ENCODE results near the gene DACH2.
"Not testable (repeated sequence)": the region's sequence is repeated elsewhere in the genome, so short reads cannot be mapped to it uniquely, and the experiment has no call there.

DACH2 gene

GRCh38 chrX:86148024-86148511 lies at the start of gene DACH2:
DACH2 (plus strand) TSS chrX:86148451.
- Histone ChIP-seq H3K4me3 (peak within 1 kb of the TSS in 6 of 7 experiments; percentile 12 to 40 (median 27)), H3K27ac (no peak within 1 kb of the TSS)

GRCh38 chrX:86102341-86102740 lies 45.9 kb upstream of the DACH2 start:
- no peak overlapping the region for H3K27ac ChIP-seq
- H3K4me3 ChIP-seq = no peak overlapping the region

GRCh38 chrX:86103061-86103460 lies 45.2 kb upstream of the DACH2 start:
- Histone ChIP-seq H3K4me3 (no peak overlapping the region), H3K27ac (no peak overlapping the region)

GRCh38 chrX:86104526-86104925 lies 43.7 kb upstream of the DACH2 start:
- no peak overlapping the region for H3K27ac ChIP-seq
- no peak overlapping the region for H3K4me3 ChIP-seq

GRCh38 chrX:86121916-86122315 lies 26.3 kb upstream of the DACH2 start:
- no peak overlapping the region for H3K4me3 ChIP-seq
- H3K27ac ChIP-seq = no peak overlapping the region

GRCh38 chrX:86133761-86134160 lies 14.5 kb upstream of the DACH2 start:
- no peak overlapping the region for H3K4me3 ChIP-seq

GRCh38 chrX:86137071-86137470 lies 11.2 kb upstream of the DACH2 start:
- Histone ChIP-seq H3K4me3 (no peak overlapping the region), H3K27ac (no peak overlapping the region)

More at GRCh38 chrX:86133761-86134160, 14.5 kb upstream of the DACH2 start:
- H3K27ac ChIP-seq = no peak overlapping the region

- Histone ChIP-seq H3K4me3 (no peak overlapping the region), H3K27ac (no peak overlapping the region)
Observed at GRCh38 chrX:86141786-86142185, 6.5 kb upstream of the DACH2 start.

- no peak overlapping the region for H3K27ac ChIP-seq
- no peak overlapping the region for H3K4me3 ChIP-seq
Observed at GRCh38 chrX:86146102-86146501, 2.1 kb upstream of the DACH2 start.

GRCh38 chrX:86148594-86148993 lies 343 bp downstream of the DACH2 start:
- H3K4me3 ChIP-seq = peak overlapping the region in 5 of 7 experiments; percentile 12 to 40 (median 28)
- H3K27ac ChIP-seq = no peak overlapping the region

- no peak overlapping the region for H3K4me3 ChIP-seq
Observed at GRCh38 chrX:86149119-86149518, 868 bp downstream of the DACH2 start.

GRCh38 chrX:86154553-86154952 lies 6.3 kb downstream of the DACH2 start:
- Histone ChIP-seq H3K27ac (no peak overlapping the region), H3K4me3 (no peak overlapping the region)

More at GRCh38 chrX:86149119-86149518, 868 bp downstream of the DACH2 start:
- no peak overlapping the region for H3K27ac ChIP-seq

GRCh38 chrX:86171366-86171765 lies 23.1 kb downstream of the DACH2 start:
- Histone ChIP-seq H3K4me3 (no peak overlapping the region), H3K27ac (no peak overlapping the region)

GRCh38 chrX:86178906-86179305 lies 30.7 kb downstream of the DACH2 start:
- no peak overlapping the region for H3K4me3 ChIP-seq

GRCh38 chrX:86181325-86181724 lies 33.1 kb downstream of the DACH2 start:
- H3K27ac ChIP-seq, H3K4me3 ChIP-seq: not testable (repeated sequence)

More at GRCh38 chrX:86178906-86179305, 30.7 kb downstream of the DACH2 start:
- H3K27ac ChIP-seq = no peak overlapping the region

- Histone ChIP-seq H3K27ac (no peak overlapping the region), H3K4me3 (no peak overlapping the region)
Observed at GRCh38 chrX:86192827-86193226, 44.6 kb downstream of the DACH2 start.

GRCh38 chrX:86194758-86195157 lies 46.5 kb downstream of the DACH2 start:
- no peak overlapping the region for H3K4me3 ChIP-seq
- no peak overlapping the region for H3K27ac ChIP-seq

GRCh38 chrX:86195343-86195742 lies 47.1 kb downstream of the DACH2 start:
- no peak overlapping the region for H3K27ac ChIP-seq
- H3K4me3 ChIP-seq = no peak overlapping the region

GRCh38 chrX:86197815-86198214 lies 49.6 kb downstream of the DACH2 start:
- H3K27ac ChIP-seq = no peak overlapping the region
- H3K4me3 ChIP-seq = no peak overlapping the region

GRCh38 chrX:86210772-86211171 lies 62.5 kb downstream of the DACH2 start:
- H3K4me3 ChIP-seq = no peak overlapping the region
- H3K27ac ChIP-seq = no peak overlapping the region

- Histone ChIP-seq H3K4me3 (no peak overlapping the region), H3K27ac (no peak overlapping the region)
Observed at GRCh38 chrX:86215260-86215659, 67.0 kb downstream of the DACH2 start.

- Histone ChIP-seq H3K27ac (no peak overlapping the region), H3K4me3 (no peak overlapping the region)
Observed at GRCh38 chrX:86237482-86237881, 89.2 kb downstream of the DACH2 start.
